ENCODE results near the gene CISD3.
A peak's percentile ranks its signal among the peaks of the same experiment; 100 is the strongest.

The CISD3 gene

GRCh38 chr17:38710985-38711384 lies 19.2 kb upstream of the CISD3 start:
- DNase-seq (ENCODE audit: low spot score in 2 of 2) (no peak), ATAC-seq (replicated peaks; ENCODE audit: extremely low read depth, poor library complexity, severe bottlenecking) (no peak)
- Mint-ChIP-seq H3K27me3 (no peaks in the 10 kb centered on the region), H3K9me3 (no peaks in the 10 kb centered on the region), H3K27ac (ENCODE audit: low read depth) (no peak overlapping the region), H3K4me3 (no peak overlapping the region), H3K4me1 (peaks cover 61% of the 10 kb centered on the region), H3K36me3 (ENCODE audit: insufficient read depth) (peaks cover 50% of the 10 kb centered on the region)

GRCh38 chr17:38711792-38712571 lies 18.2 kb upstream of the CISD3 start:
- DNase-seq (ENCODE audit: low spot score in 2 of 2) (no peak), ATAC-seq (replicated peaks; ENCODE audit: extremely low read depth, poor library complexity, severe bottlenecking) (no peak)
- Mint-ChIP-seq H3K36me3 (ENCODE audit: insufficient read depth) (peaks cover 49% of the 10 kb centered on the region), H3K4me3 (no peak overlapping the region), H3K27ac (ENCODE audit: low read depth) (no peak overlapping the region), H3K9me3 (no peaks in the 10 kb centered on the region), H3K4me1 (peaks cover 51% of the 10 kb centered on the region), H3K27me3 (no peaks in the 10 kb centered on the region)

GRCh38 chr17:38712593-38712992 lies 17.5 kb upstream of the CISD3 start:
- Mint-ChIP-seq H3K27me3 (no peaks in the 10 kb centered on the region), H3K27ac (ENCODE audit: low read depth) (no peak overlapping the region), H3K9me3 (no peaks in the 10 kb centered on the region), H3K36me3 (ENCODE audit: insufficient read depth) (peaks cover 54% of the 10 kb centered on the region), H3K4me3 (no peak overlapping the region), H3K4me1 (peaks cover 47% of the 10 kb centered on the region)
- DNase-seq (ENCODE audit: low spot score in 2 of 2), result no peak
- no peak for ATAC-seq (replicated peaks; ENCODE audit: extremely low read depth, poor library complexity, severe bottlenecking)

- H3K36me3 Mint-ChIP-seq (ENCODE audit: insufficient read depth), result peaks cover 61% of the 10 kb centered on the region
- ATAC-seq (replicated peaks; ENCODE audit: extremely low read depth, poor library complexity, severe bottlenecking), result no peak
- peaks cover 42% of the 10 kb centered on the region for H3K4me1 Mint-ChIP-seq
- no peaks in the 10 kb centered on the region for H3K27me3 Mint-ChIP-seq
- no peak overlapping the region for H3K27ac Mint-ChIP-seq (ENCODE audit: low read depth)
- no peak for DNase-seq (ENCODE audit: low spot score in 2 of 2)
- H3K4me3 Mint-ChIP-seq, result no peak overlapping the region
- no peaks in the 10 kb centered on the region for H3K9me3 Mint-ChIP-seq
These were observed 16.6 kb upstream of the CISD3 start for GRCh38 chr17:38713456-38714075.

GRCh38 chr17:38715216-38715943 lies 14.8 kb upstream of the CISD3 start:
- Mint-ChIP-seq H3K4me1 (peaks cover 26% of the 10 kb centered on the region), H3K27ac (ENCODE audit: low read depth) (peak overlapping the region; percentile 64), H3K27me3 (no peaks in the 10 kb centered on the region), H3K36me3 (ENCODE audit: insufficient read depth) (peaks cover 50% of the 10 kb centered on the region), H3K9me3 (no peaks in the 10 kb centered on the region), H3K4me3 (no peak overlapping the region)
- no peak for ATAC-seq (replicated peaks; ENCODE audit: extremely low read depth, poor library complexity, severe bottlenecking)
- DNase-seq (ENCODE audit: low spot score in 2 of 2), result no peak

GRCh38 chr17:38716368-38717005 lies 13.7 kb upstream of the CISD3 start:
- ATAC-seq (replicated peaks; ENCODE audit: extremely low read depth, poor library complexity, severe bottlenecking) (no peak), DNase-seq (ENCODE audit: low spot score in 2 of 2) (no peak)
- H3K4me1 Mint-ChIP-seq, result peaks cover 22% of the 10 kb centered on the region
- no peak overlapping the region for H3K4me3 Mint-ChIP-seq
- no peaks in the 10 kb centered on the region for H3K9me3 Mint-ChIP-seq
- no peaks in the 10 kb centered on the region for H3K27me3 Mint-ChIP-seq
- H3K27ac Mint-ChIP-seq (ENCODE audit: low read depth), result no peak overlapping the region
- peaks cover 50% of the 10 kb centered on the region for H3K36me3 Mint-ChIP-seq (ENCODE audit: insufficient read depth)

GRCh38 chr17:38717139-38717745 lies 12.9 kb upstream of the CISD3 start:
- ATAC-seq (replicated peaks; ENCODE audit: extremely low read depth, poor library complexity, severe bottlenecking) (no peak), DNase-seq (ENCODE audit: low spot score in 2 of 2) (no peak)
- peaks cover 45% of the 10 kb centered on the region for H3K36me3 Mint-ChIP-seq (ENCODE audit: insufficient read depth)
- H3K9me3 Mint-ChIP-seq, result no peaks in the 10 kb centered on the region
- H3K4me3 Mint-ChIP-seq, result no peak overlapping the region
- H3K4me1 Mint-ChIP-seq, result peaks cover 18% of the 10 kb centered on the region
- H3K27ac Mint-ChIP-seq (ENCODE audit: low read depth), result no peak overlapping the region
- H3K27me3 Mint-ChIP-seq, result no peaks in the 10 kb centered on the region

- H3K27me3 Mint-ChIP-seq, result no peaks in the 10 kb centered on the region
- H3K9me3 Mint-ChIP-seq, result no peaks in the 10 kb centered on the region
- no peak overlapping the region for H3K27ac Mint-ChIP-seq (ENCODE audit: low read depth)
- DNase-seq (ENCODE audit: low spot score in 2 of 2), result no peak
- H3K4me1 Mint-ChIP-seq, result peaks cover 23% of the 10 kb centered on the region
- H3K36me3 Mint-ChIP-seq (ENCODE audit: insufficient read depth), result peaks cover 42% of the 10 kb centered on the region
- H3K4me3 Mint-ChIP-seq, result no peak overlapping the region
- ATAC-seq (replicated peaks; ENCODE audit: extremely low read depth, poor library complexity, severe bottlenecking), result no peak
These were observed 10.7 kb upstream of the CISD3 start for GRCh38 chr17:38719289-38719942.

GRCh38 chr17:38719943-38720641 lies 10.0 kb upstream of the CISD3 start:
- Mint-ChIP-seq H3K27ac (ENCODE audit: low read depth) (no peak overlapping the region), H3K4me1 (peaks cover 24% of the 10 kb centered on the region), H3K27me3 (no peaks in the 10 kb centered on the region), H3K9me3 (no peaks in the 10 kb centered on the region), H3K4me3 (no peak overlapping the region), H3K36me3 (ENCODE audit: insufficient read depth) (peaks cover 42% of the 10 kb centered on the region)
- ATAC-seq (replicated peaks; ENCODE audit: extremely low read depth, poor library complexity, severe bottlenecking) (no peak), DNase-seq (ENCODE audit: low spot score in 2 of 2) (no peak)

- DNase-seq (ENCODE audit: low spot score in 2 of 2), result no peak
- peaks cover 31% of the 10 kb centered on the region for H3K4me1 Mint-ChIP-seq
- ATAC-seq (replicated peaks; ENCODE audit: extremely low read depth, poor library complexity, severe bottlenecking), result no peak
- H3K27me3 Mint-ChIP-seq, result no peaks in the 10 kb centered on the region
- H3K36me3 Mint-ChIP-seq (ENCODE audit: insufficient read depth), result peaks cover 43% of the 10 kb centered on the region
- no peak overlapping the region for H3K4me3 Mint-ChIP-seq
- no peaks in the 10 kb centered on the region for H3K9me3 Mint-ChIP-seq
- no peak overlapping the region for H3K27ac Mint-ChIP-seq (ENCODE audit: low read depth)
These were observed 9.2 kb upstream of the CISD3 start for GRCh38 chr17:38720941-38721340.

GRCh38 chr17:38721802-38722201 lies 8.3 kb upstream of the CISD3 start:
- Mint-ChIP-seq H3K9me3 (no peaks in the 10 kb centered on the region), H3K27ac (ENCODE audit: low read depth) (no peak overlapping the region), H3K4me1 (peaks cover 33% of the 10 kb centered on the region), H3K36me3 (ENCODE audit: insufficient read depth) (peaks cover 40% of the 10 kb centered on the region), H3K4me3 (no peak overlapping the region), H3K27me3 (no peaks in the 10 kb centered on the region)
- ATAC-seq (replicated peaks; ENCODE audit: extremely low read depth, poor library complexity, severe bottlenecking) (no peak), DNase-seq (ENCODE audit: low spot score in 2 of 2) (no peak)

All from central memory CD8-positive, alpha-beta T cell (primary cell).